Neural cell (in vitro differentiated cells): Measurements from ENCODE around the gene DSN1. TPM values are rescaled to one million over a fixed set of nuclear protein-coding genes. Genes with fewer than 3 reads are reported as not detected.

Source experiments
- H2AFZ ChIP-seq: fragments of 200-600, 300-800 bp; sonication (generic), shearing (Covaris generic); 2 replicates; pipeline ENCODE4 v1.6.0; 2014; ENCODE audit warnings: low read depth, mild to moderate bottlenecking, antibody characterized with exemption, low read length, moderate library complexity
- H3F3A ChIP-seq: fragments of 200-600 bp; shearing (Covaris generic); 2 replicates; pipeline ENCODE4 v1.6.1; 2016; ENCODE audit warnings: mild to moderate bottlenecking, moderate library complexity, mixed read lengths, antibody characterized with exemption, low read length; ENCODE audit not compliant: insufficient read depth, poor library complexity, severe bottlenecking
- H3K27ac ChIP-seq: fragments of 200-600, 300-800 bp; sonication (generic), shearing (Covaris generic); 2 replicates; pipeline ENCODE4 v1.5.1; 2014; ENCODE audit warnings: mild to moderate bottlenecking, low read length, moderate library complexity
- H3K27me3 ChIP-seq: fragments of 300-800, 200-600 bp; sonication (generic), shearing (Covaris generic); 2 replicates; pipeline ENCODE4 v1.6.0; 2014; ENCODE audit warnings: mild to moderate bottlenecking, low read depth, low read length, moderate library complexity; ENCODE audit not compliant: insufficient read depth
- H3K36me3 ChIP-seq: fragments of 300-800, 200-600 bp; sonication (generic), shearing (Covaris generic); 2 replicates; pipeline ENCODE4 v1.5.1; 2014; ENCODE audit warnings: mild to moderate bottlenecking, antibody characterized with exemption, low read length, moderate library complexity; ENCODE audit not compliant: insufficient read depth
- H3K4me2 ChIP-seq: fragments of 300-800, 200-600 bp; sonication (generic), shearing (Covaris generic); 2 replicates; pipeline ENCODE4 v1.6.0; 2014; ENCODE audit warnings: mild to moderate bottlenecking, low read length
- H3K4me3 ChIP-seq: fragments of 300-800, 200-600 bp; sonication (generic), shearing (Covaris generic); 2 replicates; pipeline ENCODE4 v1.5.1; 2014; ENCODE audit warnings: mild to moderate bottlenecking, low read length, moderate library complexity
- H3K79me2 ChIP-seq: fragments of 200-600 bp; shearing (Covaris generic); replicated peaks from 2 replicates; pipeline ENCODE4 v1.6.0; 2014; ENCODE audit warnings: mild to moderate bottlenecking, low read length, moderate library complexity; ENCODE audit not compliant: insufficient read depth
- H3K9ac ChIP-seq: fragments of 300-800, 200-600 bp; sonication (generic), shearing (Covaris generic); 2 replicates; pipeline ENCODE4 v1.6.1; 2016; ENCODE audit warnings: mild to moderate bottlenecking, low read length, mixed read lengths
- H3K9me2 ChIP-seq: fragments of 200-600 bp; shearing (Covaris generic); 2 replicates; pipeline ENCODE4 v1.6.1; 2016; ENCODE audit warnings: mild to moderate bottlenecking, low read length, mixed read lengths; ENCODE audit not compliant: insufficient read depth
- H3K9me3 ChIP-seq: fragments of 200-600, 300-800 bp; sonication (generic), shearing (Covaris generic); 2 replicates; pipeline ENCODE4 v1.6.1; 2016; ENCODE audit warnings: mild to moderate bottlenecking, mixed run types, low read length, moderate library complexity, mixed read lengths
- H4K20me1 ChIP-seq: fragments of 200-600 bp; shearing (Covaris generic); 2 replicates; pipeline ENCODE4 v1.6.1; 2016; ENCODE audit warnings: mild to moderate bottlenecking, mixed run types; ENCODE audit not compliant: insufficient read depth
- CTCF ChIP-seq: fragments of 450-650 bp; IDR thresholded peaks from 2 replicates; pipeline ENCODE4 v1.5.1; 2014; ENCODE audit warnings: antibody characterized with exemption, mild to moderate bottlenecking, moderate library complexity; ENCODE audit not compliant: poor library complexity, severe bottlenecking
- EP300 ChIP-seq: fragments of 450-650 bp; conservative IDR thresholded peaks from 2 replicates; pipeline ENCODE4 v1.6.1; 2014; ENCODE audit warnings: antibody characterized with exemption, mild to moderate bottlenecking, moderate library complexity; ENCODE audit not compliant: poor library complexity, severe bottlenecking
- EZH2 ChIP-seq: fragments of 200-600, 300-800 bp; shearing (Covaris generic), sonication (generic); IDR thresholded peaks from 2 replicates; pipeline ENCODE4 v1.6.1; 2014; ENCODE audit warnings: antibody characterized with exemption, low read length, borderline replicate concordance, mild to moderate bottlenecking; ENCODE audit not compliant: insufficient read depth, poor library complexity, severe bottlenecking
- MXI1 ChIP-seq: fragments of 450-650 bp; conservative IDR thresholded peaks from 2 replicates; pipeline ENCODE4 v1.6.1; 2014; ENCODE audit warnings: antibody characterized with exemption, mild to moderate bottlenecking; ENCODE audit not compliant: poor library complexity, severe bottlenecking
- POLR2AphosphoS5 ChIP-seq: IDR thresholded peaks from 2 replicates; pipeline ENCODE4 v1.6.1; 2012
- RAD21 ChIP-seq: fragments of 450-650 bp; conservative IDR thresholded peaks from 2 replicates; pipeline ENCODE4 v1.6.1; 2014; ENCODE audit warnings: antibody characterized with exemption, mild to moderate bottlenecking, moderate library complexity
- REST ChIP-seq: IDR thresholded peaks from 2 replicates; pipeline ENCODE4 v1.6.1; 2012; ENCODE audit warnings: borderline replicate concordance
- SMC3 ChIP-seq: fragments of 450-650 bp; conservative IDR thresholded peaks from 2 replicates; pipeline ENCODE4 v1.6.1; 2014; ENCODE audit warnings: antibody characterized with exemption, mild to moderate bottlenecking, moderate library complexity; ENCODE audit not compliant: poor library complexity
- TAF1 ChIP-seq: IDR thresholded peaks from 2 replicates; pipeline ENCODE4 v1.6.1; 2012; ENCODE audit warnings: low read depth
- polyA plus RNA-seq: library from polyadenylated mRNA; depleted of rRNA; stranded (reverse); fragments of >200 nt; gene quantifications from 2 replicates; pipeline ENCODE4 v1.2.3, GENCODE V29; 2014

DSN1 gene
- polyA plus RNA-seq, 1 donor from 2014 or later = 8.1 TPM

- H3K27ac ChIP-seq = no peak overlapping the region
- H3K4me3 ChIP-seq = no peak overlapping the region
- H3K4me2 ChIP-seq = no peak overlapping the region
- H2AFZ ChIP-seq = no peak overlapping the region
- peaks cover 8% of the 10 kb centered on the region for H3K79me2 ChIP-seq
- H4K20me1 ChIP-seq = peaks cover 5% of the 10 kb centered on the region
- H3K9me3 ChIP-seq = no peaks in the 10 kb centered on the region
- no peak for TF ChIP-seq REST
- TF ChIP-seq RAD21 = peak; percentile 32
- no peak for TF ChIP-seq TAF1
- TF ChIP-seq SMC3 = peak; percentile 61
- no peak for TF ChIP-seq MXI1
- TF ChIP-seq POLR2AphosphoS5 = no peak
- TF ChIP-seq EP300 = no peak
- no peak for TF ChIP-seq EZH2
- TF ChIP-seq CTCF = peak; percentile 49
- H3K27me3 ChIP-seq = no peaks in the 10 kb centered on the region
- H3K9ac ChIP-seq = no peak overlapping the region
- peaks cover 18% of the 10 kb centered on the region for H3K36me3 ChIP-seq
- H3K9me2 ChIP-seq = no peaks in the 10 kb centered on the region
- no peaks in the 10 kb centered on the region for H3F3A ChIP-seq
Observed at GRCh38 chr20:36792422-36792821, 18.9 kb upstream of the DSN1 start.

- H3K27me3 ChIP-seq = no peaks in the 10 kb centered on the region
- H3K9me3 ChIP-seq = no peaks in the 10 kb centered on the region
- H3K9ac ChIP-seq = no peak overlapping the region
- no peak overlapping the region for H3K4me2 ChIP-seq
- no peaks in the 10 kb centered on the region for H3K9me2 ChIP-seq
- H3F3A ChIP-seq = no peaks in the 10 kb centered on the region
- H3K36me3 ChIP-seq = peaks cover 15% of the 10 kb centered on the region
- no peak for TF ChIP-seq POLR2AphosphoS5
- no peak for TF ChIP-seq RAD21
- no peak for TF ChIP-seq REST
- peaks cover 8% of the 10 kb centered on the region for H3K79me2 ChIP-seq
- H4K20me1 ChIP-seq = peaks cover 5% of the 10 kb centered on the region
- H2AFZ ChIP-seq = no peak overlapping the region
- no peak overlapping the region for H3K27ac ChIP-seq
- no peak overlapping the region for H3K4me3 ChIP-seq
Observed at GRCh38 chr20:36791862-36792261, 18.3 kb upstream of the DSN1 start.
